Fibroblast of lung (primary cell): Measurements from ENCODE around the gene LIPH. TPM values are rescaled to one million over a fixed set of nuclear protein-coding genes. Genes with fewer than 3 reads are reported as not detected.

Experiments
- DNase-seq, 2 donors: peaks; one replicate each; pipeline versions ENCODE4 v3.0.0 to v3.0.0-alpha.2; 2010; ENCODE audit warnings: low read depth in 2 of 2
- H2AFZ ChIP-seq: 2 replicates; pipeline ENCODE4 v1.5.1; 2012; ENCODE audit warnings: low read length, control low read depth, inconsistent platforms
- H3K27ac ChIP-seq: 2 replicates; pipeline ENCODE4 v1.5.1; 2011; ENCODE audit warnings: low read length, control low read depth; ENCODE audit not compliant: insufficient read depth
- H3K27me3 ChIP-seq: 2 replicates; pipeline ENCODE4 v1.5.1; 2011; ENCODE audit warnings: mild to moderate bottlenecking, low read length; ENCODE audit not compliant: control insufficient read depth, insufficient read depth
- H3K36me3 ChIP-seq: 2 replicates; pipeline ENCODE4 v1.5.1; 2011; ENCODE audit warnings: low read length; ENCODE audit not compliant: control insufficient read depth, insufficient read depth
- H3K4me1 ChIP-seq: 2 replicates; pipeline ENCODE4 v1.5.1; 2011; ENCODE audit warnings: low read length; ENCODE audit not compliant: control insufficient read depth, insufficient read depth; ENCODE audit errors: extremely low read depth
- H3K4me2 ChIP-seq: 2 replicates; pipeline ENCODE4 v1.5.1; 2011; ENCODE audit warnings: low read length, control low read depth; ENCODE audit not compliant: insufficient read depth; ENCODE audit errors: extremely low read depth
- H3K4me3 ChIP-seq, 4 experiments: fragments of 200-600 bp in 1 of 4; sonication (generic) in 1 of 4; replicated peaks in 1 of 4; 2 replicates each; pipeline ENCODE4 v1.5.1; 2011 to 2016; ENCODE audit warnings: low read length in 4 of 4, low read depth in 3 of 4, mild to moderate bottlenecking in 3 of 4, control low read depth in 2 of 4, inconsistent platforms in 1 of 4, mixed read lengths in 1 of 4; ENCODE audit not compliant: insufficient read depth in 1 of 4; ENCODE audit errors: control extremely low read depth in 1 of 4
- H3K79me2 ChIP-seq: 2 replicates; pipeline ENCODE4 v1.5.1; 2012; ENCODE audit warnings: mild to moderate bottlenecking, low read length, inconsistent platforms; ENCODE audit not compliant: control insufficient read depth, insufficient read depth
- H3K9ac ChIP-seq: 2 replicates; pipeline ENCODE4 v1.5.1; 2011; ENCODE audit warnings: mild to moderate bottlenecking, low read length, control low read depth; ENCODE audit not compliant: insufficient read depth
- H3K9me3 ChIP-seq: 2 replicates; pipeline ENCODE4 v1.5.1; 2012; ENCODE audit warnings: low read depth, low read length; ENCODE audit not compliant: control insufficient read depth, insufficient read depth
- H4K20me1 ChIP-seq: 2 replicates; pipeline ENCODE4 v1.5.1; 2011; ENCODE audit warnings: low read length; ENCODE audit not compliant: control insufficient read depth, insufficient read depth; ENCODE audit errors: extremely low read depth
- CTCF ChIP-seq, 2 donors: IDR thresholded peaks in 1 of 2; conservative IDR thresholded peaks in 1 of 2; 1 replicate in 1 of 2; 2 replicates in 1 of 2; pipeline ENCODE4 v1.5.1; 2011 to 2012; ENCODE audit warnings: low read length in 2 of 2, control low read depth in 1 of 2, inconsistent platforms in 1 of 2, low read depth in 1 of 2, mild to moderate bottlenecking in 1 of 2
- EZH2 ChIP-seq: IDR thresholded peaks from 2 replicates; pipeline ENCODE4 v1.5.1; 2012; ENCODE audit warnings: low read length, control low read depth, mild to moderate bottlenecking; ENCODE audit errors: missing control alignments
- polyA plus RNA-seq, 2 donors: library from polyadenylated mRNA; depleted of rRNA in 1 of 2; stranded (reverse) in 1 of 2; unstranded in 1 of 2; fragments of >200 nt; gene quantifications; 2 replicates each; pipeline ENCODE4 v1.2.1, GENCODE V29; 2011 to 2012; ENCODE audit warnings: missing spikeins in 1 of 2
- total RNA-seq: library from RNA; depleted of rRNA; stranded (reverse); fragments of >200 nt; gene quantifications from 2 replicates; pipeline ENCODE4 v1.2.1, GENCODE V29; 2014

Gene LIPH
- total and polyA plus RNA-seq, 2 donors (not counting 1 experiment from before 2014, with no cell fraction given) = 0.32 TPM; not detected in 1

- Histone ChIP-seq H3K9ac (no peak overlapping the region), H3K27me3 (no peaks in the 10 kb centered on the region), H2AFZ (no peak overlapping the region), H3K27ac (peak overlapping the region; percentile 23), H4K20me1 (no peaks in the 10 kb centered on the region), H3K4me2 (no peak overlapping the region), H3K36me3 (no peaks in the 10 kb centered on the region), H3K9me3 (no peaks in the 10 kb centered on the region), H3K79me2 (no peaks in the 10 kb centered on the region), H3K4me1 (peaks cover 3% of the 10 kb centered on the region), H3K4me3 (no peak overlapping the region)
- DNase-seq = peak; percentile 97 to 98
- TF ChIP-seq CTCF (conservative IDR thresholded peaks at IDR 0.05 in 1 of 2, IDR thresholded peaks at IDR 0.05 in 1 of 2; ENCODE audit: low read depth in 1 of 2, low read length in 2 of 2) (no peak), EZH2 (no peak)
Measured at GRCh38 chr3:185549122-185549521, 3.3 kb downstream of the LIPH start.

GRCh38 chr3:185540695-185541094 is 11.7 kb downstream of the LIPH start:
- Histone ChIP-seq H3K4me3 (no peak overlapping the region), H2AFZ (no peak overlapping the region), H3K36me3 (no peaks in the 10 kb centered on the region), H3K27ac (no peak overlapping the region), H3K4me2 (no peak overlapping the region), H3K9me3 (no peaks in the 10 kb centered on the region), H3K27me3 (peaks cover 3% of the 10 kb centered on the region), H3K4me1 (peaks cover 3% of the 10 kb centered on the region), H3K79me2 (no peaks in the 10 kb centered on the region), H3K9ac (no peak overlapping the region), H4K20me1 (no peaks in the 10 kb centered on the region)
- no peak for DNase-seq
- TF ChIP-seq CTCF (conservative IDR thresholded peaks at IDR 0.05 in 1 of 2, IDR thresholded peaks at IDR 0.05 in 1 of 2; ENCODE audit: low read depth in 1 of 2, low read length in 2 of 2) = no peak
- TF ChIP-seq EZH2 = no peak

GRCh38 chr3:185539934-185540333 is 12.5 kb downstream of the LIPH start:
- Histone ChIP-seq H3K79me2 (no peaks in the 10 kb centered on the region), H3K4me3 (no peak overlapping the region), H3K27me3 (peaks cover 3% of the 10 kb centered on the region), H4K20me1 (no peaks in the 10 kb centered on the region), H3K9ac (no peak overlapping the region), H3K9me3 (no peaks in the 10 kb centered on the region), H3K36me3 (no peaks in the 10 kb centered on the region), H3K4me2 (no peak overlapping the region), H3K4me1 (peaks cover 3% of the 10 kb centered on the region), H2AFZ (no peak overlapping the region), H3K27ac (no peak overlapping the region)
- no peak for DNase-seq
- TF ChIP-seq EZH2 (no peak), CTCF (conservative IDR thresholded peaks at IDR 0.05 in 1 of 2, IDR thresholded peaks at IDR 0.05 in 1 of 2; ENCODE audit: low read depth in 1 of 2, low read length in 2 of 2) (no peak)
